K562 treated with DMSO at 1 percent for 48 hours (cell line): ENCODE results near the gene MMP14. TPM values are rescaled to one million over a fixed set of nuclear protein-coding genes. Genes with fewer than 3 reads are reported as not detected.

Source experiments
- total RNA-seq: library from RNA; unstranded; fragments of 300-600 nt; gene quantifications from 2 replicates; pipeline ENCODE4 v1.2.3, GENCODE V29; 2022; ENCODE audit warnings: low replicate concordance; ENCODE audit errors: extremely low read depth

MMP14 gene
- total RNA-seq: not detected in 2 replicates

DNA sequence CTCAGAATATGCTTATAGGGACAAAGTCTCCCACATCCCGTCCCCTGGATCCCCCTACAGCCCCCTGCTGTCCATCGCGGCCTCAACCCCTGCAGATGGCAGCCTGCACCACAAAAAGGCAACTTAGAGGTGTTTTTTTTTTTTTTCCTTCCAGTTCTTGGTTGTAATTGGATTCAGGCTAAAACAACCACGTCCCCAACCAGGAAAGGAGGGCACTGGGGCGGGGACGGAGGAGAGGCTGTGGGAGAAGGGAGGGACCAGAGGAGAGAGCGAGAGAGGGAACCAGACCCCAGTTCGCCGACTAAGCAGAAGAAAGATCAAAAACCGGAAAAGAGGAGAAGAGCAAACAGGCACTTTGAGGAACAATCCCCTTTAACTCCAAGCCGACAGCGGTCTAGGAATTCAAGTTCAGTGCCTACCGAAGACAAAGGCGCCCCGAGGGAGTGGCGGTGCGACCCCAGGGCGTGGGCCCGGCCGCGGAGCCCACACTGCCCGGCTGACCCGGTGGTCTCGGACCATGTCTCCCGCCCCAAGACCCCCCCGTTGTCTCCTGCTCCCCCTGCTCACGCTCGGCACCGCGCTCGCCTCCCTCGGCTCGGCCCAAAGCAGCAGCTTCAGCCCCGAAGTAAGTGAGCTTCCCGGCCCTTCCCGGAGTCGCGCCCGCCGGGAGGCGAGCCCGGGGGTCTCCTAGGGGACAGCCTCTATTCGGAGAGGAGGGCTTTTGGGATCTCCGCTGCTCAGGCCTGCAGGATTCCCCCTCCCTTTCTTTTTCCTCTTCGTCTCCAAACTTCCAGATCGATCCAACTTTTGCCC is at the start of gene MMP14:
TSS of gene MMP14 (plus strand) at position 285 of the 813 bp plus-strand sequence. CDS start at position 518, 233 bp downstream.

DNA sequence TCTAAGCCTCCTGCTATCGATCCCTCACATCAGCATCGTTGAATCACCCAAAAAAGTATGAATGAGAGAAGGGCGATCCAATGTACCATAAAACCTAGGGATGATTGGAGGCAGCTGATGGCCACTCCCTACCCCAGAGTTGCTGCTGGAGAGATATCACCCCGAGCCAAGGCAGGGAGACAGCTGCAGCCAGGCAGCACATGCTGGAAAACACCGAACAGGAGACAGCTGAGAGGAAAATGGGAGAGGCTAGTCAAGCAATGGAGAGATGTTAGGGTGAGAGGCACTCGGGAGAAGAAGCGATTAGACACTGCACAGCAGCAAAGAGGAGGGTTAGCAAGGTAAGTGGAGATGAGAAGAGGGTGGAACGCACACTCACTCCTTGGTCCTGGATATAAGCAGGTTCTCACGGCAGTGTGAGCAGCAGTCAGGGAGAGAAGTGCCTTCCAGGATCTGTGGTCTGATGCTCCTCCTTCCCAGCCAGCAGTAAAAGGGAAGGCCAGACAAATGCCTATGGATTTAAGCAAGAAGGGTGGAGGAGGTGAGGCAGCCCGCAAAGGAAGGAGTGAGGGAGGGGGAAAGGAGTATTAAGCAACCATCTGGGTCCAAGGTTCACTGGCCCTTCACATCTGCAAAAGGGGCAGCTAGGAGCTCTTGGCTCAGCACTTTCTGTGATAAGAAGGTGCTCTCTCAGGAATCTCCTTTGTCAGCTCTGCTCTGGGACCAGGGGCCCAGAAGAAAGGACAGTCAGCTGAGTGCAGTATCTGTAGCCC is 21.3 kb upstream of the MMP14 start, which contains the start of gene SLC7A7:
TSS of gene SLC7A7 (minus strand) at position 495 of the 773 bp plus-strand sequence. CDS start 2,037 bp downstream, outside the sequence.

DNA sequence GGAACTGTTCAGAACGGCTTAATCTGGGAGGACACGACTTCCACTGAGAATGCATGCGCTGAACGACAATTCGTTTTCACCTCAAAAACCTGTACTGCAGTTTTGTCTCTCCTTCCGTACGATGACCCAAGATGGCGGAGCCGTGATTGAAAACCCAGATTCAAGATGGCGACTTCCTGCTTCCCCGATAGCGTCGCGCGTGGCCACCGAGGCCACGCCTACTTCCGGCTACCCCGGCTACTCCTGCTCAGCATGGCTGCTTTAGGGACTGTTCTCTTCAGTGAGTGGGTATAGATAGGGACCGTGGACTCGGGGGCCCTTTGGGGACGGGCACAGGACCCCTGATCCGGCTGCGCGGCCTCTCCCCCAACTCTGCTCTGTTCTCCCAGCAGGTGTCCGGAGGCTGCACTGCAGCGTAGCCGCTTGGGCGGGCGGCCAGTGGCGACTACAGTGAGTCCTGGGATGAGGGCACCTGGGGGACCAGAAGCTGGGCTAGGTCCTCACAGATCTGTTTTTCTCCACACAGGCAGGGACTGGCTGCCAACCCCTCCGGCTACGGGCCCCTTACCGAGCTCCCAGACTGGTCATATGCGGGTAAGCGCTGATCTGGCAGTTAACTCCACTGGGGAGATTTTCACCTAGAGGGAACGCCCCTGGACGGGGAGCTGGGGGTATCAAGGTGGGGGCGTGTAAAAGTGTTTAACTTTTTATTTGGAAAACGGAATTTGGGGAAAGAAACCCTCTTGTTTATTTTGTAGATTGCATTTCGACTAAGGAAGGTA is 6.5 kb upstream of the MMP14 start, which contains the start of gene MRPL52:
TSS of gene MRPL52 (plus strand) at position 227 of the 782 bp plus-strand sequence. CDS start at position 253, 26 bp downstream.

DNA sequence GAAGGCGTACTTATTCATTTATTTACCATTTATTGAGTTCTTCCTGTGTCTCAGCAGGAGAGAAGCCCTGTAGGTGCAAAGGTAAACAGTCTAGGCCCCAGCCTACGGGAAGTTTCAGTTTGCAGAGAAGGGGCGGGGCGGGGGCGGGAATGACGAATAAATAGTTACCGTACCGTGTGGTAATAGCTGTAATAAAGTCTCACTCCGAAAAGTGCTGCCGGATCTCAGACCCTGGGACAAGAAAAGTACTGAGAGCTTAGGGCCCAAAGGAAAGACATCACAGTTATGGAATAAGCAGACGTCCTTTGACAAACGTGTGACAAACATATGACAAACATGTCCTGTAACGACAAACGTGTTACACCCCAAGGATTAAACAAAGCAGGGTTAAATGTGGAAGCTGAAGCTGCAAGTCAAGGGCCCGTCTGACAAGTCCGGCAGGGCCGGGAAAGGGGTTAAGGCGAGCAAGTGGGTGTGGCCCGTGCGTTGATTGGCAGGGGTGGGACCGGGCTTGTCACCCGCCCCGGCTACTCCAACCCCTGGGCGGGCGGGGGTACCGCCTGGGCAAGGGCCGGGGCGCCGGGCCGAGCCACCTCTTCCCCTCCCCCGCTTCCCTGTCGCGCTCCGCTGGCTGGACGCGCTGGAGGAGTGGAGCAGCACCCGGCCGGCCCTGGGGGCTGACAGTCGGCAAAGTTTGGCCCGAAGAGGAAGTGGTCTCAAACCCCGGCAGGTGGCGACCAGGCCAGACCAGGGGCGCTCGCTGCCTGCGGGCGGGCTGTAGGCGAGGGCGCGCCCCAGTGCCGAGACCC is 35.0 kb downstream of the MMP14 start, which contains the start of gene LRP10:
TSS of gene LRP10 (plus strand) at position 517 of the 809 bp plus-strand sequence. CDS start 564 bp downstream, outside the sequence.

DNA sequence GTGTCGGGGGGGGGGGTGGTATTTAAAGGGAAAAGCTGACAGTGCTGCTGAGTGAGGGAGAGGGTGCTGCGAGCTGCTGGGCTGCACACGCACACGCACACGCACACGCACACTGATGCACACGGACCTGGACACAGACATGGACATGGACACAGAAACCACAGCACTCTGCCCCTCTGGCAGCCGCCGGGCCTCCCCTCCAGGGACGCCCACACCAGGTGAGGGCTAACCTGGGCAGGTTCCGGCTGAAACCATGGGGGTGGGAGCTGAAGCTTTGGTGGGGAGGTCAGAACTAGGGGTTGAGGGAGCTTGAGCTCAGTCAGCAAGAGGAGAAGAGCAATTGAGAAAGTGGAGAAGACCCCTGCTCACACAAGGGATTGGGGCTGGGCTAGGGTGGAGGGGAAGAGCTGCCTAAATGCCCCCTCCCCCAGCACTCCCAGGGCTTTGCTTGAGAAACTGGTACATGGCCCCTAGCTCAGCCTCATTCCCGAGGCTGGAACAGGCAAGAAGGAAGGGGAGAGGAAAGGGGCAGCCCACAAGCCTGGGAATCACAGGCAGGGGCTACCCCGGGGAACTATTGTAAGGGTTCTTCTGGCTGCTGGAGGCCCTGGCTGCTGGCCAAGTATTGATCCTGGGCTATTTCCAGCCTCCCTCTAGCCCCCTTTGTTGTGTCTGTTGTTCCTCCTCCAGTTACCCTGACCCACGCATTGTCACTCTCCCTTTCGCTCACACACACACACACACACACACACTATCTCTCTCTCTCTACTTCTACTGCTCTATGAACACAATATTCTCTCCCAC is 47.0 kb downstream of the MMP14 start, which contains the start of gene REM2:
TSS of gene REM2 (plus strand) at position 50 of the 804 bp plus-strand sequence. CDS start at position 116, 66 bp downstream.

Other genes with a start within 250 kb of the MMP14 start
- not detected in 2 replicates for gene DAD1, start 247.4 kb upstream of the MMP14 start, total RNA-seq
- not detected in 2 replicates for gene ABHD4, start 238.3 kb upstream of the MMP14 start, total RNA-seq
- not detected in 2 replicates for gene OR6J1, start 192.2 kb upstream of the MMP14 start, total RNA-seq
- gene OXA1L, start 69.9 kb upstream of the MMP14 start, total RNA-seq: not detected in 2 replicates
- not detected in 2 replicates for gene SLC7A7, start 21.1 kb upstream of the MMP14 start, total RNA-seq
- gene MRPL52, start 6.7 kb upstream of the MMP14 start, total RNA-seq: not detected in 2 replicates
- not detected in 2 replicates for gene LRP10, start 35.2 kb downstream of the MMP14 start, total RNA-seq
- gene REM2, start 46.6 kb downstream of the MMP14 start, total RNA-seq: not detected in 2 replicates
- gene RBM23, start 82.6 kb downstream of the MMP14 start, total RNA-seq: not detected in 2 replicates
- gene PRMT5, start 92.8 kb downstream of the MMP14 start, total RNA-seq: not detected in 2 replicates
- gene HAUS4, start 120.5 kb downstream of the MMP14 start, total RNA-seq: not detected in 2 replicates
- not detected in 2 replicates for gene AJUBA, start 146.0 kb downstream of the MMP14 start, total RNA-seq
- gene C14orf93, start 173.6 kb downstream of the MMP14 start, total RNA-seq: not detected in 2 replicates
- not detected in 2 replicates for gene PSMB5, start 198.3 kb downstream of the MMP14 start, total RNA-seq
- not detected in 2 replicates for gene PSMB11, start 205.6 kb downstream of the MMP14 start, total RNA-seq
- not detected in 2 replicates for gene CDH24, start 220.9 kb downstream of the MMP14 start, total RNA-seq